ENCODE data around the gene USHBP1.
A peak's percentile ranks its signal among the peaks of the same experiment; 100 is the strongest.

The USHBP1 gene

GRCh38 chr19:17255150-17255621, 9.4 kb downstream of the USHBP1 start:
- Histone ChIP-seq H3K9me3 (ENCODE audit: control insufficient read depth, insufficient read depth, low read length) (no peaks in the 10 kb centered on the region), H3K27me3 (ENCODE audit: control insufficient read depth, insufficient read depth, low read length) (no peaks in the 10 kb centered on the region), H3K36me3 (ENCODE audit: control insufficient read depth, insufficient read depth, low read length) (peaks cover 7% of the 10 kb centered on the region), H3K9ac (ENCODE audit: low read depth, low read length) (no peak overlapping the region), H3K4me1 (ENCODE audit: control insufficient read depth, insufficient read depth, low read length) (no peaks in the 10 kb centered on the region), H3K4me3 (ENCODE audit: low read depth, low read length) (no peak overlapping the region)

GRCh38 chr19:17254636-17255035, 9.9 kb downstream of the USHBP1 start:
- Histone ChIP-seq H3K27me3 (ENCODE audit: control insufficient read depth, insufficient read depth, low read length) (no peaks in the 10 kb centered on the region), H3K36me3 (ENCODE audit: control insufficient read depth, insufficient read depth, low read length) (peaks cover 7% of the 10 kb centered on the region), H3K4me3 (ENCODE audit: low read depth, low read length) (no peak overlapping the region), H3K9ac (ENCODE audit: low read depth, low read length) (no peak overlapping the region), H3K9me3 (ENCODE audit: control insufficient read depth, insufficient read depth, low read length) (no peaks in the 10 kb centered on the region), H3K4me1 (ENCODE audit: control insufficient read depth, insufficient read depth, low read length) (no peaks in the 10 kb centered on the region)

- Histone ChIP-seq H3K9me3 (ENCODE audit: control insufficient read depth, insufficient read depth, low read length) (no peaks in the 10 kb centered on the region), H3K9ac (ENCODE audit: low read depth, low read length) (no peak overlapping the region), H3K36me3 (ENCODE audit: control insufficient read depth, insufficient read depth, low read length) (peaks cover 5% of the 10 kb centered on the region)
These were observed 14.5 kb downstream of the USHBP1 start for GRCh38 chr19:17249887-17250548.

GRCh38 chr19:17248011-17248776, 16.4 kb downstream of the USHBP1 start:
- H3K4me3 ChIP-seq (ENCODE audit: low read depth, low read length), result peak overlapping the region; percentile 36
- no peaks in the 10 kb centered on the region for H3K9me3 ChIP-seq (ENCODE audit: control insufficient read depth, insufficient read depth, low read length)
- peaks cover 19% of the 10 kb centered on the region for H3K4me1 ChIP-seq (ENCODE audit: control insufficient read depth, insufficient read depth, low read length)
- no peaks in the 10 kb centered on the region for H3K27me3 ChIP-seq (ENCODE audit: control insufficient read depth, insufficient read depth, low read length)
- H3K36me3 ChIP-seq (ENCODE audit: control insufficient read depth, insufficient read depth, low read length), result peaks cover 5% of the 10 kb centered on the region
- peak overlapping the region; percentile 49 for H3K9ac ChIP-seq (ENCODE audit: low read depth, low read length)

More at GRCh38 chr19:17249887-17250548, 14.5 kb downstream of the USHBP1 start:
- Histone ChIP-seq H3K27me3 (ENCODE audit: control insufficient read depth, insufficient read depth, low read length) (no peaks in the 10 kb centered on the region), H3K4me3 (ENCODE audit: low read depth, low read length) (no peak overlapping the region), H3K4me1 (ENCODE audit: control insufficient read depth, insufficient read depth, low read length) (peaks cover 19% of the 10 kb centered on the region)

- no peaks in the 10 kb centered on the region for H3K27me3 ChIP-seq (ENCODE audit: control insufficient read depth, insufficient read depth, low read length)
- peak overlapping the region; percentile 49 for H3K4me3 ChIP-seq (ENCODE audit: low read depth, low read length)
- peaks cover 19% of the 10 kb centered on the region for H3K4me1 ChIP-seq (ENCODE audit: control insufficient read depth, insufficient read depth, low read length)
These were observed 17.7 kb downstream of the USHBP1 start for GRCh38 chr19:17246681-17247425.

GRCh38 chr19:17245535-17245984, 19.0 kb downstream of the USHBP1 start, which contains the start of gene NR2F6:
NR2F6 (minus strand) TSS chr19:17245919; CDS start chr19:17245220, 699 bp downstream.
- Histone ChIP-seq H3K27me3 (ENCODE audit: control insufficient read depth, insufficient read depth, low read length) (no peaks in the 10 kb centered on the region), H3K9ac (ENCODE audit: low read depth, low read length) (peak within 1 kb of the TSS; percentile 60), H3K9me3 (ENCODE audit: control insufficient read depth, insufficient read depth, low read length) (no peaks in the 10 kb centered on the region), H3K36me3 (ENCODE audit: control insufficient read depth, insufficient read depth, low read length) (peaks cover 4% of the 10 kb centered on the region), H3K4me1 (ENCODE audit: control insufficient read depth, insufficient read depth, low read length) (peaks cover 19% of the 10 kb centered on the region), H3K4me3 (ENCODE audit: low read depth, low read length) (peak within 1 kb of the TSS; percentile 84)

More at GRCh38 chr19:17246681-17247425, 17.7 kb downstream of the USHBP1 start:
- Histone ChIP-seq H3K9ac (ENCODE audit: low read depth, low read length) (peak overlapping the region; percentile 47), H3K36me3 (ENCODE audit: control insufficient read depth, insufficient read depth, low read length) (peaks cover 5% of the 10 kb centered on the region), H3K9me3 (ENCODE audit: control insufficient read depth, insufficient read depth, low read length) (no peaks in the 10 kb centered on the region)

- Histone ChIP-seq H3K36me3 (ENCODE audit: control insufficient read depth, insufficient read depth, low read length) (peaks cover 8% of the 10 kb centered on the region), H3K27me3 (ENCODE audit: control insufficient read depth, insufficient read depth, low read length) (no peaks in the 10 kb centered on the region), H3K9ac (ENCODE audit: low read depth, low read length) (peak overlapping the region; percentile 24), H3K4me3 (ENCODE audit: low read depth, low read length) (peak overlapping the region; percentile 84), H3K4me1 (ENCODE audit: control insufficient read depth, insufficient read depth, low read length) (peaks cover 19% of the 10 kb centered on the region), H3K9me3 (ENCODE audit: control insufficient read depth, insufficient read depth, low read length) (no peaks in the 10 kb centered on the region)
These were observed 19.7 kb downstream of the USHBP1 start for GRCh38 chr19:17244618-17245534.

- Histone ChIP-seq H3K36me3 (ENCODE audit: control insufficient read depth, insufficient read depth, low read length) (peaks cover 8% of the 10 kb centered on the region), H3K4me3 (ENCODE audit: low read depth, low read length) (peak overlapping the region; percentile 84), H3K27me3 (ENCODE audit: control insufficient read depth, insufficient read depth, low read length) (no peaks in the 10 kb centered on the region), H3K9ac (ENCODE audit: low read depth, low read length) (peak overlapping the region; percentile 90), H3K9me3 (ENCODE audit: control insufficient read depth, insufficient read depth, low read length) (no peaks in the 10 kb centered on the region), H3K4me1 (ENCODE audit: control insufficient read depth, insufficient read depth, low read length) (peaks cover 19% of the 10 kb centered on the region)
These were observed 20.5 kb downstream of the USHBP1 start for GRCh38 chr19:17243830-17244617.

- Histone ChIP-seq H3K9me3 (ENCODE audit: control insufficient read depth, insufficient read depth, low read length) (no peaks in the 10 kb centered on the region), H3K36me3 (ENCODE audit: control insufficient read depth, insufficient read depth, low read length) (peaks cover 8% of the 10 kb centered on the region), H3K9ac (ENCODE audit: low read depth, low read length) (peak overlapping the region; percentile 90), H3K4me3 (ENCODE audit: low read depth, low read length) (peak overlapping the region; percentile 84), H3K4me1 (ENCODE audit: control insufficient read depth, insufficient read depth, low read length) (peaks cover 13% of the 10 kb centered on the region), H3K27me3 (ENCODE audit: control insufficient read depth, insufficient read depth, low read length) (no peaks in the 10 kb centered on the region)
These were observed 21.2 kb downstream of the USHBP1 start for GRCh38 chr19:17243211-17243829.
